Activated CD4-positive, alpha-beta T cell treated with anti-CD3 and anti-CD28 coated beads, Interleukin-2, amount 10 ng/mL, durations not matched to agents 24 days and 14 days (primary cell): ENCODE data around the gene PRKCD. TPM values are rescaled to one million over a fixed set of nuclear protein-coding genes. Genes with fewer than 3 reads are reported as not detected.
A peak's percentile ranks its signal among the peaks of the same experiment; 100 is the strongest.

Experiments
- DNase-seq: peaks from one replicate; pipeline ENCODE4 v3.0.0; 2022
- H3K27ac Mint-ChIP-seq: one replicate; pipeline ENCODE4 v1.8.0; 2022; ENCODE audit warnings: mild to moderate bottlenecking, mixed read lengths
- H3K27me3 Mint-ChIP-seq: one replicate; pipeline ENCODE4 v1.8.0; 2022; ENCODE audit warnings: mixed read lengths
- H3K36me3 Mint-ChIP-seq: one replicate; pipeline ENCODE4 v1.8.0; 2022; ENCODE audit warnings: low read depth, mild to moderate bottlenecking, mixed read lengths
- H3K4me1 Mint-ChIP-seq: one replicate; pipeline ENCODE4 v1.8.0; 2021; ENCODE audit warnings: mixed read lengths
- H3K4me3 Mint-ChIP-seq: one replicate; pipeline ENCODE4 v1.8.0; 2022; ENCODE audit warnings: mild to moderate bottlenecking, moderate library complexity, mixed read lengths
- H3K9me3 Mint-ChIP-seq: one replicate; pipeline ENCODE4 v1.8.0; 2021; ENCODE audit warnings: mixed read lengths
- intact Hi-C: fragments of 100-400 bp; cut with micrococcal nuclease; formaldehyde crosslinking; loops from one replicate; pipeline ENCODE4 v1.15.1; 2023
- total RNA-seq: library from RNA; stranded (reverse); gene quantifications from 2 replicates; pipeline ENCODE4 v1.2.3, GENCODE V29; 2022

PRKCD gene
- total RNA-seq, 1 donor from 2014 or later, result 28.8 TPM

DNA sequence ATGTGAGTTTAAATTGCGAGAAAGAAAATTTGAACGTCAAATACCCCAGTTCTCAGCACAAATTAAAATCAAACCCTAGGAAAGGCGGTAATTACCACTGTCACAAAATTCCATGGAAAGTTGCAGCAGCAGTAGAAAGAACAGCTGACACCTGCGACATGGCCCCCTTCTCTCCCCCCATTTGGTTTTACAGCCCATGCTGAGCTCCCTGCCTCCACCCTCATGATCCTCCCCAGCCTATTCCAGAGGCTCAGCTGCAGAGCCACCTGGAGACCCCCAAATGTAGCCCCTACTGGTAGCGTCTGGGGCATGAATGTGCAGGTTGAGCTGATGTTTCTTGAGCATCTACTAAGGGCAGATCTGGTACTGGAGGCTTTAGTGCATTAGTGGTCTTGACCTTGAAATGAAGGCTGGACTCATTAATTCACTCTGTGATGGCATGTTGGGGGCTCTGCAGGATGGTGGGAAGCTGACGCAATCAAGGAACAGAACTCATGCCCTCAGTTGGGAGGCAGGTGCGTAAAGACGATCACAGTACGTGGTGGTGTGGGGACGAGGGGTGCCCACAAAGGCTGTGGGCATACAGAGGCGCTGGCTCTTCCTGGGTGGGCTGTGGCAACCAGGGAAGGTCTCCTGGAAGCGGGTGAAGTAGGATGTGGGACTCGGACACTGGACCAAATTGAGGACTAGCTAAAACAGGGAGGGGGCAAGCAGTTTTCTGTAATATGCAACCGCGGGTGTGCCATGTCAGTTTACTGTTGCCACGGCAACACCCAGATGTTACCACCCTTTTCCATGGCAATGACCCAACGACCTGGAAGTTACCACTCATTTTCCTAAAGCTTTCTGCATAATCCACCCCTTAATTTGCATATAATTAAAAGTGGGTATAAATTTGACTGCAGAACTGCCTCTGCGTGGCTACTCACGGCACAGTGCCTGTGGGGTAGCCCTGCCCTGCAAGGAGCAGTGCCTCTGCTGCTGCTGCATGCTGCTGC, 39.8 kb downstream of the PRKCD start:
- Mint-ChIP-seq H3K4me1 (peaks cover 3% of the 10 kb centered on the region), H3K4me3 (no peak overlapping the region), H3K27me3 (no peaks in the 10 kb centered on the region), H3K27ac (no peak overlapping the region), H3K9me3 (no peaks in the 10 kb centered on the region), H3K36me3 (no peaks in the 10 kb centered on the region)
- intact Hi-C loops, result no loop called here
- no peak for DNase-seq

- no peak for DNase-seq
- peaks cover 2% of the 10 kb centered on the region for H3K36me3 Mint-ChIP-seq
- no peak overlapping the region for H3K27ac Mint-ChIP-seq
- no peaks in the 10 kb centered on the region for H3K4me1 Mint-ChIP-seq
- intact Hi-C loops, result no loop called here
- H3K9me3 Mint-ChIP-seq, result peaks cover 6% of the 10 kb centered on the region
- H3K4me3 Mint-ChIP-seq, result no peak overlapping the region
- H3K27me3 Mint-ChIP-seq, result no peaks in the 10 kb centered on the region
Measured at GRCh38 chr3:53202331-53203015, 41.5 kb downstream of the PRKCD start.

GRCh38 chr3:53211706-53212702, 51.0 kb downstream of the PRKCD start:
- peaks cover 10% of the 10 kb centered on the region for H3K9me3 Mint-ChIP-seq
- no peak overlapping the region for H3K27ac Mint-ChIP-seq
- H3K4me1 Mint-ChIP-seq, result peaks cover 2% of the 10 kb centered on the region
- H3K36me3 Mint-ChIP-seq, result peaks cover 3% of the 10 kb centered on the region
- H3K4me3 Mint-ChIP-seq, result no peak overlapping the region
- intact Hi-C loops, result no loop called here
- DNase-seq, result no peak
- H3K27me3 Mint-ChIP-seq, result peaks cover 2% of the 10 kb centered on the region

GRCh38 chr3:53213276-53213675, 52.3 kb downstream of the PRKCD start:
- H3K4me1 Mint-ChIP-seq, result peaks cover 2% of the 10 kb centered on the region
- H3K4me3 Mint-ChIP-seq, result no peak overlapping the region
- peaks cover 1% of the 10 kb centered on the region for H3K36me3 Mint-ChIP-seq
- H3K27me3 Mint-ChIP-seq, result peaks cover 2% of the 10 kb centered on the region
- H3K9me3 Mint-ChIP-seq, result peaks cover 3% of the 10 kb centered on the region
- H3K27ac Mint-ChIP-seq, result no peak overlapping the region
- DNase-seq, result no peak
- intact Hi-C loops, result no loop called here

DNA sequence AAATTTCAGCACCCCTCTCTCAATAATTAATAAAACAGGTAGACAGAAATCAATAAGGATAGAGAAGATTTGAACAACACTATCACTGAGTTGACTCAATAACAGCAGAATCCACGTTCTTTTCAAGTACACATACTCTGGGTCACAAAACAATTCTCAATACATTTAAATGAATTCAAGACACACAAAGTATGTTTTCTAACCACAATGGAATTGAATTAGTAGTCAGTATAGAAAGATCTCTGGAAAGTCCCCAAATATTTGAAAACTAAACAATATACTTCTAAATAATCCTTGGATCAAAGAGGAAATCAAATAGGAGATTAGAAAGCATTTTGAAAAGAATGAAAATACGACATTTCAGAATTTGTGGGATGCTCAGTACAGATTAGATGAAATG, 54.8 kb downstream of the PRKCD start:
- Mint-ChIP-seq H3K9me3 (no peaks in the 10 kb centered on the region), H3K27me3 (peaks cover 2% of the 10 kb centered on the region), H3K4me3 (no peak overlapping the region), H3K4me1 (peaks cover 7% of the 10 kb centered on the region), H3K36me3 (peaks cover 4% of the 10 kb centered on the region), H3K27ac (no peak overlapping the region)
- intact Hi-C loops, result no loop called here
- no peak for DNase-seq

- Mint-ChIP-seq H3K4me3 (no peak overlapping the region), H3K27me3 (peaks cover 2% of the 10 kb centered on the region), H3K27ac (no peak overlapping the region), H3K36me3 (peaks cover 4% of the 10 kb centered on the region), H3K4me1 (peaks cover 5% of the 10 kb centered on the region), H3K9me3 (no peaks in the 10 kb centered on the region)
- intact Hi-C loops, result no loop called here
- no peak for DNase-seq
Measured at GRCh38 chr3:53216723-53217122, 55.7 kb downstream of the PRKCD start.

GRCh38 chr3:53217175-53217574, 56.2 kb downstream of the PRKCD start:
- Mint-ChIP-seq H3K4me3 (no peak overlapping the region), H3K4me1 (peaks cover 5% of the 10 kb centered on the region), H3K9me3 (no peaks in the 10 kb centered on the region), H3K27ac (no peak overlapping the region), H3K27me3 (peaks cover 2% of the 10 kb centered on the region), H3K36me3 (peaks cover 4% of the 10 kb centered on the region)
- intact Hi-C loops, result no loop called here
- no peak for DNase-seq

GRCh38 chr3:53218131-53218530, 57.1 kb downstream of the PRKCD start:
- no peak overlapping the region for H3K4me3 Mint-ChIP-seq
- H3K27me3 Mint-ChIP-seq, result peaks cover 2% of the 10 kb centered on the region
- no peak overlapping the region for H3K27ac Mint-ChIP-seq
- no peak for DNase-seq
- no peaks in the 10 kb centered on the region for H3K9me3 Mint-ChIP-seq
- intact Hi-C loops, result no loop called here
- H3K36me3 Mint-ChIP-seq, result peaks cover 6% of the 10 kb centered on the region
- H3K4me1 Mint-ChIP-seq, result peaks cover 5% of the 10 kb centered on the region

GRCh38 chr3:53219895-53220483, 59.0 kb downstream of the PRKCD start:
- peak; percentile 95 for DNase-seq
- Mint-ChIP-seq H3K36me3 (peaks cover 9% of the 10 kb centered on the region), H3K27me3 (peaks cover 2% of the 10 kb centered on the region), H3K9me3 (no peaks in the 10 kb centered on the region), H3K4me1 (peaks cover 5% of the 10 kb centered on the region), H3K27ac (peak overlapping the region; percentile 10), H3K4me3 (no peak overlapping the region)
- intact Hi-C loops, result loop anchor here (10.0 kb wide), 1 partner anchor 125 kb away; the partner anchor contains the start of gene DCP1A

DNA sequence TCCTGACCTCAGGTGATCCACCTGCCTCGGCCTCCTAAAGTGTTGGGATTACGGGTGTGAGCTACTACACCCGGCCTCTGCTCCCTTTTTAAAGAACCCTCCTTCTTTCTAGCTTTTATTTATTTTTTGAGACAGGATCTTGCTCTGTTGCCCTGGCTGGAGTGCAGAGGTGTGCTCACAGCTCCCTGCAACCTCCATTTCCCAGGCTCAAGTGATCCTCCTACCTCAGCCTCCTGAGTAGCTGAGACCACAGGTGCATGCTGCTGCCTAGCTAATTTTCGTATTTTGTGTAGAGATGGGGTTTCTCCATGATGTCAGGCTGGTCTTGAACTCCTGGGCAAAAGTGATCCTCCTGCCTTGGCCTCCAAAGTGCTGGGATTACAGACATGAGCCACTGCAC, 60.3 kb downstream of the PRKCD start:
- intact Hi-C loops, result loop anchor here (10.0 kb wide), 1 partner anchor 123 kb away; the partner anchor contains the start of gene DCP1A
- no peaks in the 10 kb centered on the region for H3K9me3 Mint-ChIP-seq

GRCh38 chr3:53221827-53222182, 60.8 kb downstream of the PRKCD start:
- Mint-ChIP-seq H3K4me1 (peaks cover 5% of the 10 kb centered on the region), H3K36me3 (peaks cover 22% of the 10 kb centered on the region), H3K9me3 (no peaks in the 10 kb centered on the region), H3K4me3 (no peak overlapping the region), H3K27me3 (no peaks in the 10 kb centered on the region), H3K27ac (peak overlapping the region; percentile 43)
- DNase-seq, result no peak
- intact Hi-C loops, result loop anchor here (10.0 kb wide), 1 partner anchor 123 kb away; the partner anchor contains the start of gene DCP1A

More for the DNA sequence above, 60.3 kb downstream of the PRKCD start:
- Mint-ChIP-seq H3K36me3 (peaks cover 18% of the 10 kb centered on the region), H3K27ac (no peak overlapping the region), H3K27me3 (no peaks in the 10 kb centered on the region), H3K4me1 (peaks cover 5% of the 10 kb centered on the region), H3K4me3 (no peak overlapping the region)
- DNase-seq, result no peak

GRCh38 chr3:53222183-53222901, 61.3 kb downstream of the PRKCD start:
- Mint-ChIP-seq H3K4me3 (no peak overlapping the region), H3K4me1 (peaks cover 5% of the 10 kb centered on the region), H3K9me3 (no peaks in the 10 kb centered on the region), H3K36me3 (peaks cover 26% of the 10 kb centered on the region), H3K27me3 (no peaks in the 10 kb centered on the region), H3K27ac (no peak overlapping the region)
- intact Hi-C loops, result loop anchor here (10.0 kb wide), 1 partner anchor 122 kb away; the partner anchor contains the start of gene DCP1A
- DNase-seq, result no peak
